A673 (cell line): ENCODE measurements around the gene GSG1L. TPM values are rescaled to one million over a fixed set of nuclear protein-coding genes. Genes with fewer than 3 reads are reported as not detected.

Source experiments
- BruUV-seq: library from RNA; stranded (reverse); fragments of 400-500 nt; replicated peaks from 2 replicates; lab custom pipeline; 2021; lab: Mats Ljungman, UMichigan
- CTCF ChIA-PET: fragments of 300-600 bp; sonication (Branson Sonifier 250); formaldehyde crosslinking; loops from one replicate; lab custom pipeline; 2022; ENCODE audit warnings: antibody characterized with exemption; lab: Charles Lee
- POLR2A ChIA-PET: fragments of 300-600 bp; sonication (Branson Sonifier 250); formaldehyde crosslinking; loops from one replicate; lab custom pipeline; 2022; ENCODE audit warnings: antibody characterized with exemption; ENCODE audit not compliant: low non-redundant PET; lab: Charles Lee
- DNase-seq: peaks from one replicate; pipeline ENCODE4 v3.0.0-alpha.2; 2015; ENCODE audit warnings: low spot score
- H3K27ac ChIP-seq: fragments of 200-600 bp; sonication (generic); 2 replicates; pipeline ENCODE4 v1.5.1; 2016; ENCODE audit warnings: mixed run types, low read depth, mild to moderate bottlenecking, mixed read lengths, antibody characterized with exemption, low read length; ENCODE audit not compliant: poor library complexity, severe bottlenecking
- H3K27me3 ChIP-seq: fragments of 200-600 bp; sonication (generic); replicated peaks from 2 replicates; pipeline ENCODE4 v1.6.1; 2017; ENCODE audit warnings: mixed run types, low read depth, mild to moderate bottlenecking, mixed read lengths, antibody characterized with exemption, low read length; ENCODE audit not compliant: insufficient read depth, poor library complexity
- H3K36me3 ChIP-seq: fragments of 200-600 bp; sonication (generic); 2 replicates; pipeline ENCODE4 v1.6.1; 2016; ENCODE audit warnings: mixed run types, mild to moderate bottlenecking, mixed read lengths, antibody characterized with exemption, low read length; ENCODE audit not compliant: insufficient read depth, poor library complexity, severe bottlenecking
- H3K4me1 ChIP-seq: fragments of 200-600 bp; sonication (generic); 2 replicates; pipeline ENCODE4 v1.6.1; 2017; ENCODE audit warnings: mixed run types, mild to moderate bottlenecking, mixed read lengths, antibody characterized with exemption, low read length; ENCODE audit not compliant: insufficient read depth, poor library complexity, severe bottlenecking
- H3K4me3 ChIP-seq: fragments of 200-600 bp; sonication (generic); 2 replicates; pipeline ENCODE4 v1.5.1; 2016; ENCODE audit warnings: low read depth, mixed run types, mild to moderate bottlenecking, mixed read lengths, low read length; ENCODE audit not compliant: poor library complexity, severe bottlenecking
- H3K9me3 ChIP-seq: fragments of 200-600 bp; sonication (generic); 2 replicates; pipeline ENCODE4 v1.6.1; 2016; ENCODE audit warnings: mixed run types, low read depth, mild to moderate bottlenecking, mixed read lengths, antibody characterized with exemption, low read length; ENCODE audit not compliant: poor library complexity, severe bottlenecking
- EZH2 ChIP-seq: fragments of 200-600 bp; sonication (generic); IDR thresholded peaks from 2 replicates; pipeline ENCODE4 v1.6.1; 2017; ENCODE audit warnings: borderline replicate concordance, low read depth, mild to moderate bottlenecking, mixed read lengths, antibody characterized with exemption, low read length; ENCODE audit not compliant: poor library complexity, severe bottlenecking
- intact Hi-C: fragments of 100-400 bp; cut with micrococcal nuclease; formaldehyde crosslinking; loops from one replicate; pipeline ENCODE4 v1.10.0; 2022; ENCODE audit not compliant: unreplicated experiment
- total RNA-seq: library from RNA; stranded (reverse); gene quantifications from 2 replicates; pipeline ENCODE4 v1.2.3, GENCODE V29; 2021
- TF ChIP-seq, protein P1 (sequence below): fragments of 300-800, 200-600 bp; sonication (generic); conservative IDR thresholded peaks from 2 replicates; pipeline ENCODE4 v1.5.1; 2017; ENCODE audit warnings: low read depth, mild to moderate bottlenecking, antibody characterized with exemption, low read length, moderate library complexity, mixed read lengths

The GSG1L gene
- total RNA-seq, 1 experiment from 2014 or later, result not detected

DNA sequence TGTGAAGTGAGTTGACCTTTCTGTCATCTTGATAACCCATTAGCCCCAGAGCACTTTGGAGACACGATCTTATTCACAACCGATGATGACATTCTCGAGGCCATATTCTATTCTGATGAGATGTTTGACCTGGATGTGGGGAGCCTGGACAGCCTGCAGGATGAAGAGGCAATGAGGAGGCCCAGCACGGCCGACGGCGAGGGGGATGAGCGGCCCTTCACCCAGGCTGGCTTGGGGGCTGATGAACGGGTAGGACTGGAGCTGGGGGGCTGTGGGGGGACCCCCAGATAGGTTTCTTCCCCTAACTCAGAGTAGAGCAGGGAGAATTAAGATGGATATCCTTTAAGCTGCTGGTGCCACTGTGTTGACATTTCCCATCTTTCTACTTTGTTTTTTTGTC, 311.8 kb downstream of the GSG1L start:
- DNase-seq, result no peak
- H3K9me3 ChIP-seq, result no peaks in the 10 kb centered on the region
- POLR2A ChIA-PET, result no interaction called here
- CTCF ChIA-PET, result no interaction called here
- intact Hi-C loops, result no loop called here
- no peak for TF ChIP-seq EZH2
- TF ChIP-seq, protein P1, sequence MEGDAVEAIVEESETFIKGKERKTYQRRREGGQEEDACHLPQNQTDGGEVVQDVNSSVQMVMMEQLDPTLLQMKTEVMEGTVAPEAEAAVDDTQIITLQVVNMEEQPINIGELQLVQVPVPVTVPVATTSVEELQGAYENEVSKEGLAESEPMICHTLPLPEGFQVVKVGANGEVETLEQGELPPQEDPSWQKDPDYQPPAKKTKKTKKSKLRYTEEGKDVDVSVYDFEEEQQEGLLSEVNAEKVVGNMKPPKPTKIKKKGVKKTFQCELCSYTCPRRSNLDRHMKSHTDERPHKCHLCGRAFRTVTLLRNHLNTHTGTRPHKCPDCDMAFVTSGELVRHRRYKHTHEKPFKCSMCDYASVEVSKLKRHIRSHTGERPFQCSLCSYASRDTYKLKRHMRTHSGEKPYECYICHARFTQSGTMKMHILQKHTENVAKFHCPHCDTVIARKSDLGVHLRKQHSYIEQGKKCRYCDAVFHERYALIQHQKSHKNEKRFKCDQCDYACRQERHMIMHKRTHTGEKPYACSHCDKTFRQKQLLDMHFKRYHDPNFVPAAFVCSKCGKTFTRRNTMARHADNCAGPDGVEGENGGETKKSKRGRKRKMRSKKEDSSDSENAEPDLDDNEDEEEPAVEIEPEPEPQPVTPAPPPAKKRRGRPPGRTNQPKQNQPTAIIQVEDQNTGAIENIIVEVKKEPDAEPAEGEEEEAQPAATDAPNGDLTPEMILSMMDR, result no peak
- H3K27me3 ChIP-seq, result no peaks in the 10 kb centered on the region
- H3K4me3 ChIP-seq, result no peak overlapping the region
- BruUV-seq, result no TSS peak
- H3K36me3 ChIP-seq, result no peaks in the 10 kb centered on the region
- no peak overlapping the region for H3K27ac ChIP-seq
- no peaks in the 10 kb centered on the region for H3K4me1 ChIP-seq

GRCh38 chr16:27751233-27751632, 312.3 kb downstream of the GSG1L start:
- no TSS peak for BruUV-seq
- H3K27ac ChIP-seq, result no peak overlapping the region
- H3K36me3 ChIP-seq, result no peaks in the 10 kb centered on the region
- TF ChIP-seq EZH2, result no peak
- TF ChIP-seq, protein P1, result no peak
- no peaks in the 10 kb centered on the region for H3K27me3 ChIP-seq
- no peaks in the 10 kb centered on the region for H3K4me1 ChIP-seq
- ChIA-PET CTCF (no interaction called here), POLR2A (no interaction called here)
- H3K9me3 ChIP-seq, result no peaks in the 10 kb centered on the region
- no peak for DNase-seq
- no peak overlapping the region for H3K4me3 ChIP-seq
- intact Hi-C loops, result no loop called here

DNA sequence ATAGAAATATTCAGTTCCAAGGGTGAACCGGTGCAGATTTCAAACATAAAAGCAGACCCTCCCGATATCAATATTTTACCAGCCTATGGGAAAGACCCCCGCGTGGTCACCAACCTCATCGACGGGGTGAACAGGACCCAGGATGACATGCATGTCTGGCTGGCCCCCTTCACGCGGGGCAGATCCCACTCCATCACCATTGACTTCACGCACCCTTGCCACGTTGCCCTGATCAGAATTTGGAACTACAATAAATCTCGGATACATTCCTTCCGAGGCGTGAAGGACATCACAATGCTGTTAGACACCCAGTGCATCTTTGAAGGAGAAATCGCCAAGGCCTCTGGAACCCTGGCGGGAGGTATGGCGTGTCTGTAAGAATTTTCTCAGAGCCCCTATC, 313.6 kb downstream of the GSG1L start:
- CTCF ChIA-PET, result no interaction called here
- intact Hi-C loops, result no loop called here

More for the DNA sequence above, 313.6 kb downstream of the GSG1L start:
- TF ChIP-seq, protein P1, result no peak
- no peak for TF ChIP-seq EZH2
- no peak for DNase-seq
- no peaks in the 10 kb centered on the region for H3K36me3 ChIP-seq
- POLR2A ChIA-PET, result no interaction called here
- H3K27me3 ChIP-seq, result no peaks in the 10 kb centered on the region
- H3K9me3 ChIP-seq, result no peaks in the 10 kb centered on the region
- H3K4me3 ChIP-seq, result no peak overlapping the region
- no TSS peak for BruUV-seq
- no peak overlapping the region for H3K27ac ChIP-seq
- H3K4me1 ChIP-seq, result no peaks in the 10 kb centered on the region
